NB4 (cell line): Measurements from ENCODE around the gene NUBP2.

Experiments used
- DNase-seq: peaks from one replicate; pipeline ENCODE4 v3.0.0; 2010; ENCODE audit warnings: low read depth
- H3K4me3 ChIP-seq: one replicate; pipeline ENCODE4 v1.5.1; 2011; ENCODE audit warnings: mild to moderate bottlenecking, low read depth, low read length, moderate library complexity
- CTCF ChIP-seq: IDR thresholded peaks from one replicate; pipeline ENCODE4 v1.5.1; 2012; ENCODE audit warnings: low read depth, low read length
- MAX ChIP-seq: IDR thresholded peaks from 2 replicates; pipeline ENCODE4 v1.6.1; 2011; ENCODE audit warnings: low read depth, low read length
- MYC ChIP-seq: IDR thresholded peaks from 2 replicates; pipeline ENCODE4 v1.6.1; 2011; ENCODE audit warnings: low read depth, low read length
- POLR2A ChIP-seq: IDR thresholded peaks from 2 replicates; pipeline ENCODE4 v1.6.1; 2011; ENCODE audit warnings: mild to moderate bottlenecking; ENCODE audit not compliant: insufficient read length; ENCODE audit errors: extremely low read depth

NUBP2 gene

GRCh38 chr16:1767116-1767994, 15.4 kb upstream of the NUBP2 start:
- no peak overlapping the region for H3K4me3 ChIP-seq
- TF ChIP-seq POLR2A (no peak), MYC (no peak), CTCF (no peak), MAX (no peak)
- no peak for DNase-seq

DNA sequence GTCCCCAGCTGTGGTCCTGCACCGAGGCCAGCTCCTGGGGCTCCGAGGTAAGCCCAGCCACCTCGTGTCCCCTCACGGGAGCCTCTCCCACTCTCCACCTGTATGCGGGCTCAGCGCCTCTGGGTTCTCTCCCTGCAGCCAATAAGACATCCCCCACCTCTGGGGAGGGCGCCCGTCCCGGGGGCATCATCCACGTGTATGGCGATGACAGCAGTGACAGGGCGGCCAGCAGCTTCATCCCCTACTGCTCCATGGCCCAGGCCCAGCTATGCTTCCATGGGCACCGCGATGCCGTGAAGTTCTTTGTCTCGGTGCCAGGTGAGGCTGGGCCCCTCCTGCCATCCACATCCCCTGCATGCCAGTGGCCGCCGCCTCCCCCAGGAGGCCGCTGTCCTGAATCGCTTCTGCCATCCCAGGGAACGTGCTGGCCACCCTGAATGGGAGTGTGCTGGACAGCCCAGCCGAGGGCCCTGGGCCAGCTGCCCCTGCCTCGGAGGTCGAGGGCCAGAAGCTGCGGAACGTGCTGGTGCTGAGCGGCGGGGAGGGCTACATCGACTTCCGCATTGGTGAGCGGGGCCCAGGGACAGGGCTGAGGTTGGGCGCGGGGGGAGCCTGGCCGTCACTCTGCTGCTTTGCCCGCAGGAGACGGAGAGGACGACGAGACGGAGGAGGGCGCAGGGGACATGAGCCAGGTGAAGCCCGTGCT, 14.5 kb upstream of the NUBP2 start:
- TF ChIP-seq CTCF: no peak
- no peak for TF ChIP-seq MAX
- TF ChIP-seq POLR2A: no peak
- TF ChIP-seq MYC: no peak
- H3K4me3 ChIP-seq: no peak overlapping the region
- no peak for DNase-seq

GRCh38 chr16:1768767-1769401, 13.9 kb upstream of the NUBP2 start:
- DNase-seq: no peak
- no peak overlapping the region for H3K4me3 ChIP-seq
- TF ChIP-seq MYC (no peak), CTCF (no peak), MAX (no peak), POLR2A (no peak)

DNA sequence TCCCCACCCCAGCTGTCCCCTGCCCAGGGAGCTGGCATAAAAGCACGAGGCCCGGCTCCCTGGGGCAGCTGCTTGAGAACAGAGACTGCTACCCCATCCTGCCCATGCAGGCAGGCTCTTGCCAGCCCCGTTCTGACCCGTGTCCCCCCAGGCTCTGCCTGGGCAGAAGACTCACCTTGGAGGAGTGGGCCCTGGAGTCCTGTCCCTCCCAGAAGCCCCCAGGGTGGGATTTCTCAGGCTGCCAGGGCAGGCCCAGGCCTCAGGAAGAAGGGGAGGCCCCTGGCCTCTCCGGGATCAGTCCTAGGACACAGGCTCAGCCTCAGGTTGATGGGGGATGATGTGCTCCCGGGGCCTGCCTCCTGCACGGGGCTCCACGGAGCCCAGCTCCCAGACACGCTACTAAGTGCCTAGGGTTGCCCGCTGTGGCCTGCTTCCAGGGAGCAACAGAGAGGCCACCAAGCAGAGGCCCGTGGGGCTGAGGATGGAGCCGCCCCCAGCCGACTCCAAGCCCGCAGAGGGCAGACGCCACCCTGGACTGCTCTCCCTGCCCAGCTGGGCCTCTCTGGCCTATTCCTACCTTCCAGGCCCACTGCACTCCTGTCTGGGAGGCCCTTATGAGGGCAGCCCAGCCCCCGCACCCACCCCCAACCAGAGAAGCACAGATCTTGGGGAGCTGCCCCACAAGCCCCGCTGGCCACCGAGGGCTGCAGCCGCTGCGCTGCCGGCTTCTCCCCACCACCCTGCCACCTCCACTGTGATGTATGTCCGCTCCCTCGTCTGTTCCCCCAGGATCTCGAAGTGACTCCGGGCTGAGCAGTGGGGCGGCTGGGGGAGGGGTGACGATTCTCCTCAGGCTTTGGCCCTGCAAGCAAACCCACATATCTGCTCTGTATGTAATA, 13.1 kb upstream of the NUBP2 start:
- H3K4me3 ChIP-seq: no peak overlapping the region
- TF ChIP-seq MAX (no peak), POLR2A (no peak), CTCF (no peak), MYC (no peak)
- DNase-seq: no peak
